Neural crest cell (in vitro differentiated cells): Measurements from ENCODE around the gene HFM1. TPM values are rescaled to one million over a fixed set of nuclear protein-coding genes. Genes with fewer than 3 reads are reported as not detected.

Experiments
- DNase-seq: peaks from one replicate; pipeline ENCODE4 v3.0.0; 2021; ENCODE audit warnings: low read depth, mixed read lengths, low spot score
- H3K27ac Mint-ChIP-seq: one replicate; pipeline ENCODE4 v1.8.0; 2021; ENCODE audit warnings: mild to moderate bottlenecking, mixed read lengths; ENCODE audit not compliant: unreplicated experiment
- H3K27me3 Mint-ChIP-seq: 2 replicates; pipeline ENCODE4 v1.8.0; 2021; ENCODE audit warnings: low read depth, mild to moderate bottlenecking, mixed read lengths
- H3K36me3 Mint-ChIP-seq: 2 replicates; pipeline ENCODE4 v1.8.0; 2021; ENCODE audit warnings: low read depth, mild to moderate bottlenecking, mixed read lengths
- H3K4me1 Mint-ChIP-seq: 2 replicates; pipeline ENCODE4 v1.8.0; 2021; ENCODE audit warnings: mixed read lengths
- H3K4me3 Mint-ChIP-seq: one replicate; pipeline ENCODE4 v1.8.0; 2021; ENCODE audit warnings: mild to moderate bottlenecking, mixed read lengths
- H3K9me3 Mint-ChIP-seq: 2 replicates; pipeline ENCODE4 v1.8.0; 2021; ENCODE audit warnings: mixed read lengths
- CTCF ChIP-seq: fragments of 200-600 bp; sonication (generic); conservative IDR thresholded peaks from 2 replicates; pipeline ENCODE4 v1.5.0; 2021; ENCODE audit warnings: antibody characterized with exemption, mild to moderate bottlenecking
- total RNA-seq: library from RNA; stranded (reverse); gene quantifications from 2 replicates; pipeline ENCODE4 v1.2.1, GENCODE V29; 2021

HFM1 gene
- total RNA-seq, 1 donor from 2014 or later = 6.6 TPM

GRCh38 chr1:91406773-91407389 is 2.2 kb upstream of the HFM1 start:
- H3K27ac Mint-ChIP-seq = no peak overlapping the region
- H3K4me3 Mint-ChIP-seq = peak overlapping the region; percentile 61

GRCh38 chr1:91402023-91402422 is 2.6 kb downstream of the HFM1 start:
- peaks cover 2% of the 10 kb centered on the region for H3K9me3 Mint-ChIP-seq
- peak overlapping the region; percentile 49 for H3K4me3 Mint-ChIP-seq
- no peak for DNase-seq
- peaks cover 43% of the 10 kb centered on the region for H3K4me1 Mint-ChIP-seq
- H3K36me3 Mint-ChIP-seq = no peaks in the 10 kb centered on the region
- no peaks in the 10 kb centered on the region for H3K27me3 Mint-ChIP-seq
- TF ChIP-seq CTCF = peak; percentile 66
- no peak overlapping the region for H3K27ac Mint-ChIP-seq

More at GRCh38 chr1:91406773-91407389, 2.2 kb upstream of the HFM1 start:
- no peak for TF ChIP-seq CTCF
- Mint-ChIP-seq H3K27me3 (no peaks in the 10 kb centered on the region), H3K36me3 (no peaks in the 10 kb centered on the region), H3K9me3 (no peaks in the 10 kb centered on the region), H3K4me1 (peaks cover 24% of the 10 kb centered on the region)
- no peak for DNase-seq

GRCh38 chr1:91400133-91400725 is 4.4 kb downstream of the HFM1 start:
- Mint-ChIP-seq H3K9me3 (peaks cover 2% of the 10 kb centered on the region), H3K4me3 (no peak overlapping the region), H3K4me1 (peaks cover 43% of the 10 kb centered on the region), H3K27me3 (no peaks in the 10 kb centered on the region), H3K27ac (no peak overlapping the region), H3K36me3 (no peaks in the 10 kb centered on the region)
- no peak for TF ChIP-seq CTCF
- no peak for DNase-seq

GRCh38 chr1:91398291-91398690 is 6.3 kb downstream of the HFM1 start:
- no peak overlapping the region for H3K27ac Mint-ChIP-seq
- no peak for DNase-seq
- H3K9me3 Mint-ChIP-seq = peaks cover 2% of the 10 kb centered on the region
- peaks cover 2% of the 10 kb centered on the region for H3K36me3 Mint-ChIP-seq
- no peaks in the 10 kb centered on the region for H3K27me3 Mint-ChIP-seq
- no peak overlapping the region for H3K4me3 Mint-ChIP-seq
- H3K4me1 Mint-ChIP-seq = peaks cover 33% of the 10 kb centered on the region
- no peak for TF ChIP-seq CTCF

- Mint-ChIP-seq H3K9me3 (peaks cover 2% of the 10 kb centered on the region), H3K27ac (no peak overlapping the region), H3K4me3 (no peak overlapping the region), H3K27me3 (no peaks in the 10 kb centered on the region), H3K36me3 (peaks cover 5% of the 10 kb centered on the region), H3K4me1 (peaks cover 26% of the 10 kb centered on the region)
- no peak for DNase-seq
- no peak for TF ChIP-seq CTCF
Observed at GRCh38 chr1:91397605-91398004, 7.0 kb downstream of the HFM1 start.
